Subcutaneous abdominal adipose tissue (tissue), 5 donors: Measurements from ENCODE around the gene SLC17A7.

Source experiments
- H3K27ac ChIP-seq: one replicate; pipeline ENCODE4 v1.7.0; 2013; ENCODE audit warnings: low read depth, mild to moderate bottlenecking, inconsistent platforms, low read length, moderate library complexity
- H3K27me3 ChIP-seq, 5 donors: one replicate each; pipeline ENCODE4 v1.7.0; 2013; ENCODE audit warnings: low read length in 5 of 5, inconsistent platforms in 1 of 5; ENCODE audit not compliant: control insufficient read depth in 5 of 5, insufficient read depth in 4 of 5
- H3K36me3 ChIP-seq, 5 donors: one replicate each; pipeline ENCODE4 v1.7.0; 2013; ENCODE audit warnings: low read length in 5 of 5; ENCODE audit not compliant: control insufficient read depth in 5 of 5, insufficient read depth in 5 of 5
- H3K4me1 ChIP-seq, 5 donors: one replicate each; pipeline ENCODE4 v1.7.0; 2013; ENCODE audit warnings: low read length in 5 of 5, mild to moderate bottlenecking in 3 of 5, moderate library complexity in 1 of 5; ENCODE audit not compliant: control insufficient read depth in 5 of 5, insufficient read depth in 5 of 5
- H3K4me3 ChIP-seq, 5 donors: one replicate each; pipeline ENCODE4 v1.7.0; 2013; ENCODE audit warnings: low read length in 5 of 5, low read depth in 1 of 5
- H3K9ac ChIP-seq, 5 donors: one replicate each; pipeline ENCODE4 v1.7.0; 2013; ENCODE audit warnings: low read length in 5 of 5, mild to moderate bottlenecking in 4 of 5, moderate library complexity in 3 of 5
- H3K9me3 ChIP-seq, 5 donors: one replicate each; pipeline ENCODE4 v1.7.0; 2013; ENCODE audit warnings: low read length in 5 of 5; ENCODE audit not compliant: control insufficient read depth in 5 of 5
- donor health status: healthy.
- donor health status: healthy.
- donor health status: healthy.
- donor health status: healthy.
- donor health status: healthy.

SLC17A7 gene

DNA sequence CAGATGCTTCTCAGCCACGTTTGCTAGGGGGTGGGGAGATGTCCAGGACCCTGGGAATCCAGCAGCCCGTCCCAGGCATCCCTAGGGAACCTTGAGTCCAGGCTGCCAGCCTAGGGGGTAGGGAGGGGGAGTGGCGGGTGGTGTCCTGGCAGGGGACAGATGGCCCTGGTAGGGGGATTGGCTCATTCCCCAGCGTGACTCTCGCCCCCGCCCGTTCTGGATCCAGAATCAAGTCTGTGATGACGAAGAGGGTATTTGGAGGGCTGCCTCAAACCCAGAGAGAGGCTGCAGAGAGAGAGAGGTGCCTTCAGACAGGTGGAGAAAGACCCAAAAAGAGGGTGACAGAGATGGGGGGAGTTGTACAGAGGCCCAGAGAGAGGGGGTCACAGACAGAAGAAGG is 4.1 kb downstream of the SLC17A7 start:
- Histone ChIP-seq H3K36me3 (no peaks in the 10 kb centered on the region), H3K27me3 (peaks cover 37 to 87% (median 60%) of the 10 kb centered on the region in 5 donors)

DNA sequence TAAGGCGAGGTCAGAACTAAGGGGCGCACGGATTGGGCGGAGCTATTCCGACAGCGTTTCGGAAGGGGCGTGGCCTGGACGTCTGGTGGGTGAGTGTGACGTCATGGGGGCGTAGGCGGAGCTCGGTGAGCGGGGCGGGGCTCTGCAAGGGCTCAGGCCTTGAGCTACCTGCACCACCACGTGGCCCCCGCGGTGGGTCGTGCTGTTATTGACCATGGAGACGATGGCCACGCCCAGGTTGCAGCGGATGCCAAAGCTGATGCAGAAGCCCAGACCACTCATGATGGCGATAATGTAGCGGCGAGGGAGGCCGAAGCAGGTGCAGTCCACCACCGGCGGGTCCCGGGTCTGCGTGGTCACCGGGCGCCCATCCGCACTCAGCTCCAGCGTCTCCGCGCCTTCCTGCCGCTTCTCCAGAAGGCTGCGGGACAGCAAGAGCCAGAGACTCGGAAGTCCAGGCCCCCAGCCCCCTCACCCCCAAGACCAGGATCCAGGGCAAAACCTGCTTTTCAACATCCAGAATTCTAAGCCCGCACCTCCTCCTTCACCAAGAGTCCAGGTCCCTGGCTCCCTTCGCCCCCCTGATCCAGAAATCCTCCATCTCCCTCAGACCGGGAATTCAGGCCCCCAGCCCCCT is 4.8 kb downstream of the SLC17A7 start:
- Histone ChIP-seq H3K4me3 (no peak overlapping the region), H3K27me3 (peaks cover 32 to 87% (median 63%) of the 10 kb centered on the region in 5 donors), H3K36me3 (no peaks in the 10 kb centered on the region), H3K9me3 (no peaks in the 10 kb centered on the region), H3K27ac (no peak overlapping the region), H3K9ac (no peak overlapping the region), H3K4me1 (peaks cover 0 to 11% (median 4%) of the 10 kb centered on the region in 5 donors)

More for the DNA sequence above, 4.1 kb downstream of the SLC17A7 start:
- H3K4me3 ChIP-seq = no peak overlapping the region
- peaks cover 0 to 19% (median 9%) of the 10 kb centered on the region in 5 donors for H3K4me1 ChIP-seq
- no peak overlapping the region for H3K9ac ChIP-seq
- no peaks in the 10 kb centered on the region for H3K9me3 ChIP-seq
- H3K27ac ChIP-seq = no peak overlapping the region

DNA sequence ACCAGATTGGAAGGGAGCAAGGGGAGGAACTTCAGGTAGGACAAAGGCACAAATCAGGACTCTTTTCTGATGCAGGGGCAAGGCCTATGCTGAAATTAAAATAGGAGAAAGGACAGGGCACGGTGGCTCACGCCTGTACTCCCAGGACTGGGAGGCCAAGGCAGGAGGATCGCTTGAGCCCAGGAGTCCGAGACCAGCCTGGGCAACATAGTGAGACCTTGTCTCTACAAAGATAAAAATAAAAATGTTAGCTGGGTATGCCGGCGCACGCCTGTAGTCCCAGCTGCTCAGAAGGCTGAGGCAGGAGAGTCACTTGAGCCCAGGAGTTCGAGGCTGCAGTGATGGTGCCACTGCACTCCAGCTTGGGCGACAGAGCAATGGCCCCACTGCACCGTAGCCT is 5.7 kb downstream of the SLC17A7 start:
- no peak overlapping the region for H3K9ac ChIP-seq
- H3K4me1 ChIP-seq = peaks cover 0 to 11% (median 0%) of the 10 kb centered on the region in 5 donors
- H3K9me3 ChIP-seq = no peaks in the 10 kb centered on the region
- no peak overlapping the region for H3K4me3 ChIP-seq
- H3K36me3 ChIP-seq = peaks cover 0 to 3% (median 0%) of the 10 kb centered on the region in 5 donors
- peaks cover 30 to 87% (median 70%) of the 10 kb centered on the region in 5 donors for H3K27me3 ChIP-seq
- no peak overlapping the region for H3K27ac ChIP-seq

DNA sequence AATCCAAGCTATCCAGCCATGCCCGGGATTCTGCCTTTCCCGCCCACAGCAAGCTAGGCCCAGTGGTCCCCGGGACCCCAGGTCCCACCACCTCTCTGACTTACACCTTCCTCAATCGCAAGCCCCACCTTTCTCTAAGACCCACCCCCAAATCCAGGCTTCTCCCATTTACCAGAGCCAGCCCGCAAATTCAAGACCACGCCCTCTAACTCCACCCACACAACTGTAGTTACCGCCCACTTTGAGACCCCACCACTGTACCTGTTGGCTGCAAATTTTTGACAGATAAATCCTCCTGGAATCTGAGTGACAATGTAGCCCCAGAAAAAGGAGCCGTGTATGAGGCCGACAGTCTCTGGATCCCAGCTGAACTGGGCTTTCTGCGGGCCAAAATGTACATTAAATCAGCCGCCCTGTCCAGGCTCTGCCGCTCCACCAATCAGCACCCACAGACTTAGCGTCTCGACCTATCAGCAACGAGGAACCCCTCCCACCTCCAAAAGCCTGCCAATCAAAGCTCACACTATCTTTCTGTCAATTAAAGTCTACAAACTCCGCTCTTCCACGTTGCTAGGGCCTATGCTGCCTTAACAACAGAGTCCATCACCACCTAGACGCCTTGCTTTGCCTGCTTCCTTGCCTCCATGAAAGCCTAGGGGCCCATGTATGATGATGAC is 6.3 kb downstream of the SLC17A7 start:
- H3K9ac ChIP-seq = no peak overlapping the region
- no peak overlapping the region for H3K4me3 ChIP-seq
- H3K4me1 ChIP-seq = peaks cover 0 to 6% (median 0%) of the 10 kb centered on the region in 5 donors
- no peaks in the 10 kb centered on the region for H3K9me3 ChIP-seq
- no peak overlapping the region for H3K27ac ChIP-seq
- peaks cover 24 to 82% (median 68%) of the 10 kb centered on the region in 5 donors for H3K27me3 ChIP-seq
- peaks cover 0 to 4% (median 0%) of the 10 kb centered on the region in 5 donors for H3K36me3 ChIP-seq

DNA sequence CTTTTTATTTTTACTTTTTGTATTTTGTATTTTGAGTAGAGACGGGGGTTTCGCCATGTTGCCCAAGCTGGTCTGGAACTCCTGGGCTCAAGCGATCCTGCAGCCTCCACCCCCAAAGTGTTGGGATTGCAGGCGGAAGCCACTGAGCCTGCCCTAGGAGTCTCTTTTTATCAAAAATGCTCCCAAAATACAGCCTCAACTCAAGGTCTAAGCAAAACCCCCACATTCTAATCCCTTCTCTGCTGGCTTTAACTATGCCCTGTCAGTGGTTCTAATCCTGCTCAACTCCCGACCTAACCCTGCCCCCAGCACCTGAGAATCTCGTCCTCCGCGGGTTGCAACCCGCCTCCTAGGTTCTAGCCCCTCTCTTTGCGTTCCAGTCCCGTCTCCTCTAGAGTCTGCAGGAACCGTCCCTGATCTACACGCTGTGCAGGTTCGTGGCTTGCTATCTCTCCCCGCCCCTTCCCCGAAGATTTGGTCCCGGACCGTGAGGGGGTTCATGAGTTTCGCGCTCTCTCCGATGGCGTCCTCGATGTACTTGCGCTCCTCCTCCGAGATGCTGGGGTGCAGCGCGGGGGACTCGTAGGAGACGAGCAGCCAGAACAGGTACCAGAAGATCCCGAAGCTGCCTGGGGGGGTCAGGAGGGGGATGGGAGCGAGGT is 8.0 kb downstream of the SLC17A7 start:
- Histone ChIP-seq H3K36me3 (peaks cover 0 to 4% (median 0%) of the 10 kb centered on the region in 5 donors), H3K9ac (no peak overlapping the region), H3K27me3 (peaks cover 21 to 80% (median 69%) of the 10 kb centered on the region in 5 donors), H3K9me3 (no peaks in the 10 kb centered on the region), H3K4me3 (no peak overlapping the region), H3K4me1 (peaks cover 0 to 7% (median 2%) of the 10 kb centered on the region in 5 donors), H3K27ac (no peak overlapping the region)

DNA sequence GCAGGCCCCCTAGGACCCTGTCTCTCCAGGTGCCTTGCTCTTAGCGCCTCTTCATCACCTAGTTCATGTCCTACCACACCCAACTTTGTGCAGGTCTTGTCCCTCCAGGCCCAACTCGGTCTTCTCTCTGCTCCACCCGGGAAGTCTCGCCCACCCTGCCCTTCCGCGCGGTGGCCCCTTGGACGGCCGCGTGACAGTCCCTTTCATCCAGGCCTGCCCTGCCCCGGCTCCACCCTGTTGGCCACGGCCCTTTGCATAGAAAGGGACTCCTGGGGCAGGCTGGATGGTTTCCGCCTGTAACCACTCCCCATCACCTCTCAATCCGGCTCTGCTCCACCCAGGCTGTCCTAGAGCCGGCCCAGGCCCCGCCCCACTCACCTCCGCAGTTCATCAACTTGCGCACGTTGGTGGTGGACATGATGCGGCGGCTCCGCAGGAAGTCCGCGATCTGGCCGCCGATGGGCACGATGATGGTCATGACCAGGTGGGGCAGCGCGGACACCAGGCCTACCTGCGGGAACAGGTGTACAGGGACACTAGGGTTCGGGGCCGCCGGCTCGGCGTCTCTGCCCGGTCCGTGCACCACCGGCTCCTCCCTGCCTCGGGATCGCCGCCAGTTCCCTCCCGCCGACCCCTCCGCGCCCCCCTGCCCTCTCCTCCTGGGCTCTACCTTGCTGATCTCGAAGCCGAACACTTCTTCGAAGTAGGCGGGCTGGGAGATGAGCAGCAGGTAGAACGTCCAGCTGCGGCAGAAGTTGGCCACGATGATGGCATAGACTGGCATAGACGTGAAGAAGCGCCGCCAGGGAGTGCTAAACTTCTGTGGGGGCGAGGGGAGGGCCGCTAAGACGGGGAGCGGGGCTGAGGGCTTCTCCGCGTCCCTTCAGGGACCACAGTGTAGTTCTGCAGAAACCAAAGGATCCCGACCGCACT is 8.9 kb downstream of the SLC17A7 start:
- H3K9me3 ChIP-seq = no peaks in the 10 kb centered on the region
- no peak overlapping the region for H3K9ac ChIP-seq
- H3K4me1 ChIP-seq = peaks cover 0 to 14% (median 8%) of the 10 kb centered on the region in 5 donors
- H3K27ac ChIP-seq = no peak overlapping the region
- H3K27me3 ChIP-seq = peaks cover 24 to 79% (median 71%) of the 10 kb centered on the region in 5 donors
- H3K4me3 ChIP-seq = no peak overlapping the region
- H3K36me3 ChIP-seq = peaks cover 0 to 4% (median 0%) of the 10 kb centered on the region in 5 donors

DNA sequence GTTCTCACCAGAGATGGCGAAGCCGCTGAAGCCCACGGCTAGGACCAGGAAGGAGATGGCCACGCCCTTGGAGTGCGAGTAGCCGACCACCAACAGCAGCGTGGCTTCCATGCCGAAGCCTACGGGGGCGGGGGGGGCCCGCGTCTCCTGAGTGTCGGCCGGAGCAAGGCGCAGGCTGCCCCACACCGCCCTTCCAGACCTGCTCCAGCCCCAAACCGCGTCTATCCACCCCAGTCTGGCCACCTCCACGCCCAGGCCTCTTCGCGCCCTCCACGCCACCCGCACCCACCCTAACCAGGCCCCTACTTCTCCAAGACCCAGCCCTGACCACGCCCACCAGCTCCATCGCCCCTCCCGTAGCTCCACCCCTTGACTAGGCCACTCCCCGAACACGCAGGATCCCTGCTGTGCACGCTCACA is 10.0 kb downstream of the SLC17A7 start:
- Histone ChIP-seq H3K4me1 (peaks cover 0 to 10% (median 8%) of the 10 kb centered on the region in 5 donors), H3K9me3 (no peaks in the 10 kb centered on the region), H3K36me3 (peaks cover 0 to 4% (median 0%) of the 10 kb centered on the region in 5 donors), H3K27me3 (peaks cover 32 to 80% (median 75%) of the 10 kb centered on the region in 5 donors), H3K27ac (no peak overlapping the region), H3K9ac (no peak overlapping the region), H3K4me3 (no peak overlapping the region)

DNA sequence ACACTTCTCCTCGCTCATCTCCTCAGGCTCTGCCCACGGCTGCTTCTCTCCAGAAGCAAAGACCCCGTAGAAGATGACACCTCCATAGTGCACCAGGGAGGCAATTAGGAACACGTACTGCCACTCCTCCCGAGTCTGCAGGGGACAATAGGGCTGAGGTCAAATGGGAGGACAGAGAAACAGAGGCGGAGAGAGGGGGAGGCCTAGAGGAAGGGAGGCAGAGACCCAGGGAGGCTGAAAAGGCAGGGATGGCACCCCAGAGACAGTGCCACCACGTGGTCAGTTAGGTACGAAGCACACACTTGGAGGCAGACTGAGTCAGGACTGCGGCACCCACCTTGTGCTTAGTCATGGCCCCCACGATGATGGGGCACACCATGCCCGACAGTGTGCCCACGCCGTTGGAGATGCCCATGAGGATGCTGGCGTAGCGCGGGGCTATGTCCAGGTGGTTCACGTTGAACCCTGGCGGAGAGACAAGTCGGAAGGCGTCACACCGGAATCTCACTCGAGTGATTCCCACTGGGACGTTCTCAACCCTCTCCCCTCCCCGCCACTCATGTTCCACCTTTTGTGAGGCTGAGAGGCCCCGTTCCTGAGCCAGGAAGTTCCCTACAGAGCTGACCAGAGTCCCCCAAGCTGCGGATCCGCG is 10.5 kb downstream of the SLC17A7 start:
- H3K27me3 ChIP-seq = peaks cover 37 to 81% (median 75%) of the 10 kb centered on the region in 5 donors
- peaks cover 0 to 13% (median 8%) of the 10 kb centered on the region in 5 donors for H3K4me1 ChIP-seq
- no peak overlapping the region for H3K9ac ChIP-seq
- H3K9me3 ChIP-seq = no peaks in the 10 kb centered on the region
- H3K27ac ChIP-seq = no peak overlapping the region
- no peak overlapping the region for H3K4me3 ChIP-seq
- peaks cover 0 to 4% (median 0%) of the 10 kb centered on the region in 5 donors for H3K36me3 ChIP-seq

DNA sequence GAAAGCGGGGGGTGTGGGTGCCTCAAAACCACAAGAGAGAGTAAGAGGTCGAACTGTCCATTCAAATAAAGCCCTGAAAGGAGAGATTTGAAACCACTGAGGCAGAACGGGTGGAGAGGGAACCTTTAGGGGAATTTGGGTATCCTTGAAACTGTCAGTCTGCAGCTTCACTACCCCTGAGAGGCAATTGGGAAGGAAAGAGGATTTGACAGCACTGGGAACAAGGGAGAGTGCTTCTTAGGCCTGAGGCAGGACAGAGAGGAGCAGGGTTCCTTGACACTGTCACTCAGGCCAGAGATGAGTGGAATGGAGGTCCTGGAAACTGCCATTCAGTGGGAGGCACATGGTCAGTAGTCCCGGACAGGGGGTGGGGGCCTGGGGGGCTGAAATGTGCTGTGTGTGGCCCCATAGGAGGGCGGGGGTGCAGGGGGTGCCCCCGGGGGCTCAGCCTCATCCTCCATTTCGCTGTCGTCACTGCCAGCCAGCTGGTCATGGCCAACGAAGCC is 11.1 kb downstream of the SLC17A7 start:
- Histone ChIP-seq H3K4me1 (peaks cover 0 to 13% (median 8%) of the 10 kb centered on the region in 5 donors), H3K27ac (no peak overlapping the region), H3K9me3 (no peaks in the 10 kb centered on the region), H3K9ac (no peak overlapping the region), H3K36me3 (peaks cover 0 to 4% (median 0%) of the 10 kb centered on the region in 5 donors), H3K4me3 (no peak overlapping the region), H3K27me3 (peaks cover 43 to 81% (median 77%) of the 10 kb centered on the region in 5 donors)
